RWPE2 (cell line): ENCODE data around the gene SBNO2.

Source experiments
- ATAC-seq: fragments of 200-7000 bp; cut with Tn5 transposase; 3 replicates; pipeline ENCODE4 v1.9.1; 2021; ENCODE audit warnings: low read depth
- DNase-seq: peaks from one replicate; pipeline ENCODE4 v3.0.0-alpha.2; 2020; ENCODE audit warnings: low spot score
- H3K27ac ChIP-seq: fragments of 450-650 bp; 2 replicates; pipeline ENCODE4 v1.5.1; 2017; ENCODE audit warnings: mild to moderate bottlenecking; ENCODE audit not compliant: poor library complexity, severe bottlenecking
- H3K27me3 ChIP-seq: fragments of 250-450 bp; sonication (Bioruptor Pico); 2 replicates; pipeline ENCODE4 v1.5.1; 2021; ENCODE audit warnings: mild to moderate bottlenecking, moderate library complexity; ENCODE audit not compliant: insufficient read depth, poor library complexity, severe bottlenecking
- H3K36me3 ChIP-seq: fragments of 250-450 bp; sonication (Bioruptor Pico); 2 replicates; pipeline ENCODE4 v1.5.1; 2020; ENCODE audit warnings: low read depth, mild to moderate bottlenecking, moderate library complexity
- H3K4me1 ChIP-seq: fragments of 250-450 bp; sonication (Bioruptor Pico); 2 replicates; pipeline ENCODE4 v1.5.1; 2021; ENCODE audit warnings: mild to moderate bottlenecking, moderate library complexity; ENCODE audit not compliant: insufficient read depth, poor library complexity, severe bottlenecking
- H3K4me3 ChIP-seq: fragments of 250-450 bp; sonication (Bioruptor Pico); 2 replicates; pipeline ENCODE4 v1.5.1; 2021; ENCODE audit warnings: mild to moderate bottlenecking, moderate library complexity; ENCODE audit not compliant: severe bottlenecking
- H3K9me3 ChIP-seq: fragments of 250-450 bp; sonication (Bioruptor Pico); 2 replicates; pipeline ENCODE4 v1.5.1; 2021; ENCODE audit warnings: mild to moderate bottlenecking, moderate library complexity; ENCODE audit not compliant: severe bottlenecking
- CTCF ChIP-seq: fragments of 450-650 bp; IDR thresholded peaks from one replicate; pipeline ENCODE4 v1.5.1; 2017; ENCODE audit warnings: mild to moderate bottlenecking, moderate library complexity; ENCODE audit not compliant: poor library complexity, severe bottlenecking

SBNO2 gene

GRCh38 chr19:1063030-1063908 lies 110.8 kb downstream of the SBNO2 start:
- no peak for TF ChIP-seq CTCF
- DNase-seq (no peak), ATAC-seq (no peak)
- Histone ChIP-seq H3K27ac (no peak overlapping the region), H3K4me1 (peaks cover 17% of the 10 kb centered on the region), H3K4me3 (no peak overlapping the region), H3K36me3 (no peaks in the 10 kb centered on the region; the same call in 1 of the 2 replicates), H3K9me3 (no peaks in the 10 kb centered on the region), H3K27me3 (no peaks in the 10 kb centered on the region)

GRCh38 chr19:1062387-1063029 lies 111.6 kb downstream of the SBNO2 start:
- H3K4me3 ChIP-seq, result no peak overlapping the region

GRCh38 chr19:1061987-1062386 lies 112.1 kb downstream of the SBNO2 start:
- Histone ChIP-seq H3K9me3 (no peaks in the 10 kb centered on the region), H3K4me1 (peaks cover 17% of the 10 kb centered on the region), H3K36me3 (no peaks in the 10 kb centered on the region; the same call in 1 of the 2 replicates), H3K4me3 (no peak overlapping the region), H3K27me3 (no peaks in the 10 kb centered on the region), H3K27ac (no peak overlapping the region)
- TF ChIP-seq CTCF, result no peak
- ATAC-seq (no peak), DNase-seq (no peak)

More at GRCh38 chr19:1062387-1063029, 111.6 kb downstream of the SBNO2 start:
- TF ChIP-seq CTCF, result no peak
- Histone ChIP-seq H3K9me3 (no peaks in the 10 kb centered on the region), H3K36me3 (no peaks in the 10 kb centered on the region; the same call in 1 of the 2 replicates), H3K27ac (no peak overlapping the region), H3K4me1 (peaks cover 17% of the 10 kb centered on the region), H3K27me3 (no peaks in the 10 kb centered on the region)
- ATAC-seq (no peak), DNase-seq (no peak)

- Histone ChIP-seq H3K4me1 (peaks cover 7% of the 10 kb centered on the region), H3K27ac (no peak overlapping the region), H3K27me3 (no peaks in the 10 kb centered on the region), H3K4me3 (no peak overlapping the region), H3K36me3 (no peaks in the 10 kb centered on the region; the same call in 1 of the 2 replicates), H3K9me3 (no peaks in the 10 kb centered on the region)
- DNase-seq (no peak), ATAC-seq (no peak)
- TF ChIP-seq CTCF, result no peak
These were observed 113.4 kb downstream of the SBNO2 start for GRCh38 chr19:1060689-1061088.
